PC-9 (cell line): ENCODE results near the gene GFRA1. TPM values are rescaled to one million over a fixed set of nuclear protein-coding genes. Genes with fewer than 3 reads are reported as not detected.

Experiments used
- BruUV-seq: library from RNA; stranded (reverse); fragments of 400-500 nt; replicated peaks from 2 replicates; lab custom pipeline; 2021; lab: Mats Ljungman, UMichigan
- CTCF ChIA-PET: fragments of 300-600 bp; sonication (Branson Sonifier 250); formaldehyde crosslinking; loops from one replicate; lab custom pipeline; 2022; ENCODE audit warnings: antibody characterized with exemption; lab: Charles Lee
- POLR2A ChIA-PET: fragments of 300-600 bp; sonication (Branson Sonifier 250); formaldehyde crosslinking; loops from one replicate; lab custom pipeline; 2022; ENCODE audit warnings: antibody characterized with exemption; ENCODE audit not compliant: unreplicated experiment; lab: Charles Lee
- DNase-seq, 2 experiments: peaks; one replicate each; pipeline versions ENCODE4 v3.0.0 to v3.0.0-alpha.2; 2015 to 2022; ENCODE audit warnings: mixed read lengths in 1 of 2
- H2AFZ ChIP-seq: fragments of 200-600 bp; sonication (generic); 2 replicates; pipeline ENCODE4 v1.8.1; 2017; ENCODE audit warnings: antibody characterized with exemption
- H3F3A ChIP-seq: fragments of 200-600 bp; sonication (generic); 2 replicates; pipeline ENCODE4 v1.8.1; 2017; ENCODE audit warnings: antibody characterized with exemption, mild to moderate bottlenecking, low read depth; ENCODE audit not compliant: insufficient read depth
- H3K27ac ChIP-seq: fragments of 200-600 bp; sonication (generic); 2 replicates; pipeline ENCODE4 v1.6.1; 2016; ENCODE audit warnings: mixed run types
- H3K27me3 ChIP-seq: fragments of 200-600 bp; sonication (generic); 2 replicates; pipeline ENCODE4 v1.6.1; 2016; ENCODE audit warnings: low read depth, mixed run types; ENCODE audit not compliant: insufficient read depth
- H3K36me3 ChIP-seq: fragments of 200-600 bp; sonication (generic); 2 replicates; pipeline ENCODE4 v1.6.1; 2016; ENCODE audit warnings: low read depth, mixed run types
- H3K4me1 ChIP-seq: fragments of 200-600 bp; sonication (generic); replicated peaks from 2 replicates; pipeline ENCODE4 v1.6.1; 2016; ENCODE audit warnings: mixed run types; ENCODE audit not compliant: insufficient read depth
- H3K4me2 ChIP-seq: fragments of 200-600 bp; sonication (generic); 2 replicates; pipeline ENCODE4 v1.6.1; 2017; ENCODE audit warnings: mixed run types
- H3K4me3 ChIP-seq: fragments of 200-600 bp; sonication (generic); 2 replicates; pipeline ENCODE4 v1.6.1; 2016; ENCODE audit warnings: mixed run types
- H3K79me2 ChIP-seq: fragments of 200-600 bp; sonication (generic); 2 replicates; pipeline ENCODE4 v1.6.1; 2017; ENCODE audit warnings: low read depth, mixed run types
- H3K9me2 ChIP-seq: fragments of 200-600 bp; sonication (generic); 2 replicates; pipeline ENCODE4 v1.8.1; 2017; ENCODE audit warnings: mild to moderate bottlenecking; ENCODE audit not compliant: insufficient read depth
- H3K9me3 ChIP-seq: fragments of 200-600 bp; sonication (generic); 2 replicates; pipeline ENCODE4 v1.8.1; 2016; ENCODE audit warnings: low read depth; ENCODE audit not compliant: insufficient read depth
- H4K20me1 ChIP-seq: fragments of 200-600 bp; sonication (generic); 2 replicates; pipeline ENCODE4 v1.8.1; 2017; ENCODE audit not compliant: insufficient read depth
- EZH2 ChIP-seq: fragments of 200-600 bp; sonication (generic); IDR thresholded peaks from 2 replicates; pipeline ENCODE4 v1.8.0; 2017; ENCODE audit warnings: antibody characterized with exemption, low read depth
- intact Hi-C: fragments of 100-400 bp; cut with micrococcal nuclease; formaldehyde crosslinking; loops from one replicate; pipeline ENCODE4 v1.10.0; 2022; ENCODE audit not compliant: unreplicated experiment
- total RNA-seq: library from RNA; stranded (reverse); gene quantifications from 2 replicates; pipeline ENCODE4 v1.2.3, GENCODE V29; 2021
- TF ChIP-seq, protein P1 (sequence below): fragments of 200-600 bp; sonication (generic); conservative IDR thresholded peaks from 2 replicates; pipeline ENCODE4 v1.6.1; 2017; ENCODE audit warnings: mixed run types, antibody characterized with exemption, mild to moderate bottlenecking, moderate library complexity

GFRA1 gene
- total RNA-seq, 1 experiment from 2014 or later, result 0.11 TPM

DNA sequence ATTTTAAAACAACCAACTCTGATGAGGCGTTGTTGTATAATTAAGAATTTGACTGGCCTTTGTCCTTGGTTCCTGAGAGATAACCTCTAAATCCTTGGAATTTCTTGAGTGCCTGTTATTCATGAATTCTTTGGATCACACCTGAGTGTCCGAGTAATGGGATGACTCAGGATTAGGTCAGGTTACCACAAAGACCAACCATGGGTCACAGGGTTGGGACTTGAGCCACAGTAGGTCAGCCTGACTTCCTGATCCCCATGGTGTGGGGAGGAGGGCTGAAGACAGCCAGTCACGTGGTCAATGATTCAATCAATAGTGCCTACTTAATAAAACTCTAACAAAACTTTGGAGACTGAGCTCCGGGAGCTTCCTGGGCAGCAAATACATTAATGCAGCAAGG lies 192.5 kb downstream of the GFRA1 start:
- no peak for TF ChIP-seq EZH2
- TF ChIP-seq, protein P1, sequence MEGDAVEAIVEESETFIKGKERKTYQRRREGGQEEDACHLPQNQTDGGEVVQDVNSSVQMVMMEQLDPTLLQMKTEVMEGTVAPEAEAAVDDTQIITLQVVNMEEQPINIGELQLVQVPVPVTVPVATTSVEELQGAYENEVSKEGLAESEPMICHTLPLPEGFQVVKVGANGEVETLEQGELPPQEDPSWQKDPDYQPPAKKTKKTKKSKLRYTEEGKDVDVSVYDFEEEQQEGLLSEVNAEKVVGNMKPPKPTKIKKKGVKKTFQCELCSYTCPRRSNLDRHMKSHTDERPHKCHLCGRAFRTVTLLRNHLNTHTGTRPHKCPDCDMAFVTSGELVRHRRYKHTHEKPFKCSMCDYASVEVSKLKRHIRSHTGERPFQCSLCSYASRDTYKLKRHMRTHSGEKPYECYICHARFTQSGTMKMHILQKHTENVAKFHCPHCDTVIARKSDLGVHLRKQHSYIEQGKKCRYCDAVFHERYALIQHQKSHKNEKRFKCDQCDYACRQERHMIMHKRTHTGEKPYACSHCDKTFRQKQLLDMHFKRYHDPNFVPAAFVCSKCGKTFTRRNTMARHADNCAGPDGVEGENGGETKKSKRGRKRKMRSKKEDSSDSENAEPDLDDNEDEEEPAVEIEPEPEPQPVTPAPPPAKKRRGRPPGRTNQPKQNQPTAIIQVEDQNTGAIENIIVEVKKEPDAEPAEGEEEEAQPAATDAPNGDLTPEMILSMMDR, result no peak
- no peaks in the 10 kb centered on the region for H3K36me3 ChIP-seq
- no peaks in the 10 kb centered on the region for H3K9me2 ChIP-seq
- DNase-seq, result peak in 1 of 2 experiments; percentile 17
- peaks cover 10% of the 10 kb centered on the region; the same call in 1 of the 2 replicates for H3K27me3 ChIP-seq
- ChIA-PET POLR2A (no interaction called here), CTCF (no interaction called here)
- H2AFZ ChIP-seq, result no peak overlapping the region
- H3K4me3 ChIP-seq, result no peak overlapping the region
- H3K9me3 ChIP-seq, result no peaks in the 10 kb centered on the region
- no peak overlapping the region for H3K27ac ChIP-seq
- intact Hi-C loops, result no loop called here
- H3F3A ChIP-seq, result no peaks in the 10 kb centered on the region
- H3K4me2 ChIP-seq, result no peak overlapping the region
- H3K79me2 ChIP-seq, result no peaks in the 10 kb centered on the region
- H3K4me1 ChIP-seq, result no peaks in the 10 kb centered on the region
- BruUV-seq, result no TSS peak
- H4K20me1 ChIP-seq, result no peaks in the 10 kb centered on the region

DNA sequence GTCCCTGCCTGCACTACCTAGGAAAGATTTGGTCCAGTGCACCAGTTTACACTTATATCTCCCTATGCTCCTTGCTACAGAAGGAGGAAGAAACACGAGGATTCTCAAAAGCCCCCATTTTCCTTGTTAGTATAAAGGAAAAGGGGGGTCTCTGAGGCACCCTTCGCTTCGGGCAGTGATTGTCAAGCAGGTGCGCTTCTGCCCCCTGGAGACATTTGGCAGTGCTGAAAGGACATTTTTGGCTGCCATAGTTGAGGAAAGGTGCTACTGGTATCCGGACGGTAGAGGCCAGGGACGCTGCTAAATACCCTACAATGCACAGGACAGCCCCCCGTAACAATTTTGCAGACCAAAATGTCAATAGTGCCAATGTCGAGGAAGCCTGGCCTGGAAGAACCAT lies 193.7 kb downstream of the GFRA1 start:
- H3K4me1 ChIP-seq, result no peaks in the 10 kb centered on the region
- no peaks in the 10 kb centered on the region for H3F3A ChIP-seq
- TF ChIP-seq EZH2, result no peak
- TF ChIP-seq, protein P1, result no peak
- no peak overlapping the region for H3K4me3 ChIP-seq
- BruUV-seq, result no TSS peak
- H3K9me2 ChIP-seq, result no peaks in the 10 kb centered on the region
- DNase-seq, result no peak
- H3K27me3 ChIP-seq, result peaks cover 10% of the 10 kb centered on the region; the same call in 1 of the 2 replicates
- CTCF ChIA-PET, result no interaction called here
- no peaks in the 10 kb centered on the region for H3K36me3 ChIP-seq
- intact Hi-C loops, result no loop called here
- no peak overlapping the region for H3K27ac ChIP-seq
- no peaks in the 10 kb centered on the region for H3K79me2 ChIP-seq
- no peaks in the 10 kb centered on the region for H4K20me1 ChIP-seq
- POLR2A ChIA-PET, result no interaction called here
- H3K9me3 ChIP-seq, result no peaks in the 10 kb centered on the region
- H2AFZ ChIP-seq, result no peak overlapping the region
- no peak overlapping the region for H3K4me2 ChIP-seq

DNA sequence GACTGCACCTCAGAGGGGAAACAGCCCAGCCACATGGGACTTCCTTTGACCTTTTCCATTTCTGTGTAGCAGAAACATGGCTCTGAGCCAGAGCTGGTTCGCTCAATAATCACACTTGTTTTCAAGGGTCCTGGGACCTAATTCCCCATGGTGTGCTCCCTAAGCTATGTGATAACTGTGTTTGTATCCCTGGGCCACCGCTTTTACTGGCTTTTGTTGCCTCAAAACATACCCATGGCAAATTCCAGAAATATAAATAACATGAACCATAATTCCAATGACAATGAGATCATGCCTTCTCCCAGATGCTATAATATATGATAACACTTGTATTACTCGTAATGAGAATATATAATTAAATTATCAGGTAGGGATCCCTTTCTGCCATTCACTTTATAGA lies 196.4 kb downstream of the GFRA1 start:
- DNase-seq, result no peak
- Histone ChIP-seq H3K4me2 (no peak overlapping the region), H2AFZ (no peak overlapping the region), H3K9me2 (no peaks in the 10 kb centered on the region), H3K36me3 (no peaks in the 10 kb centered on the region), H3K4me3 (no peak overlapping the region), H3K4me1 (no peaks in the 10 kb centered on the region), H4K20me1 (no peaks in the 10 kb centered on the region), H3K9me3 (no peaks in the 10 kb centered on the region), H3K79me2 (no peaks in the 10 kb centered on the region), H3F3A (no peaks in the 10 kb centered on the region), H3K27me3 (peaks cover 7% of the 10 kb centered on the region; the same call in 1 of the 2 replicates), H3K27ac (no peak overlapping the region)
- intact Hi-C loops, result no loop called here
- ChIA-PET CTCF (no interaction called here), POLR2A (no interaction called here)
- BruUV-seq, result no TSS peak
- TF ChIP-seq EZH2, result no peak
- TF ChIP-seq, protein P1, result no peak
